A549 treated with AZD2906 at 1 μM for 4 hours (cell line): Measurements from ENCODE around the gene ZNF644. TPM values are rescaled to one million over a fixed set of nuclear protein-coding genes. Genes with fewer than 3 reads are reported as not detected.

Source experiments
- total RNA-seq: library from RNA; stranded (reverse); fragments of 200-300 nt; extraction: Qiagen RNA extraction; gene quantifications from 5 replicates; pipeline ENCODE4 v1.2.3, GENCODE V29; 2022

ZNF644 gene
- 16.4 to 18.7 TPM (median 17.0 TPM) in 5 replicates for total RNA-seq

DNA sequence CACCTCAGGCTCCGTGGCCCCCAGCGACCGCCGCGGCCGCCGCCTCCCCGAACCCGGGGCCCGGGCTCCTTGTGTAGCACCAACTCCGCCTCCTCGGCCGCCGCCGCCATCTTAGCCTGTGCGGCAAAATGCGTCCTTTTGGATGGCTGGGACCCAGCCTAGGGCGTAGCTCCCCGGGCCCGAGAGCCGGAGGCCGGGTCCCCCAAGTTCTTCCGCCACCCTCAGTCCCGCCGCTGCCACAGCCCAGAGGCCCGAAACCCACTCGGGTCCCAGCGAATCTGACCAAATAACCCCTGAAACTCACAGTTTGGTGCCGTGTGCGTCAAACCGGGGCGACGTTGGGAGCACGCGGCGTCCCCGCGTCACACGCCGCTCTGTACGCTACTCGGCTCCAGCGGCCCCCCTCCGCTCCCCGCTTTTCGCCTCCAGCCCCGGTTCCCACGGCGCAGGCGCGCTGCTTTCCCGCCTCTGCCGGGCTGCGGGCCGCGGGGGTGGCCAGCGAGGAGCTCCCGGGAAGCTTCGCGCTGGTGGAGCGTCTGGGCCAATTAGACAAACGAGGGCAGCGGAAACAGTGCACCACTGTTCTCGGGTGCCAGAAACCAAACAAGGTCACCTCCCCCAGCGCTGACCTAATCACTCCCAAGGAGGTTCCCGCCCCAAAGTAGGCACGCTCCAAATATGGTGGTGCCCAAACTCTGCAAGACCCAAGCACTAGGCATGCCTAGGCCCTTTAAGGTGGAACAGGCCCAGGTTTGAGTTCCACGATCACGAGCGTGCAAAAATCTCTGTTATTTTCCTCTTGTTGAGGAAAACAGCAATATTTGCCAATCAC, at the start of gene ZNF644:
Gene ZNF644, minus strand, starts transcription at position 350 of the 832 bp plus-strand sequence. CDS start 39,682 bp downstream, outside the sequence.

